Breast epithelium (tissue), 3 donors: Measurements from ENCODE around the gene SLC38A9.

Experiments
- CTCF ChIP-seq, 3 donors: fragments of 450-650 bp; IDR thresholded peaks; one replicate each; pipeline ENCODE4 v1.5.1; 2016 to 2017; ENCODE audit warnings: antibody characterized with exemption in 3 of 3, mild to moderate bottlenecking in 3 of 3, moderate library complexity in 3 of 3
- POLR2A ChIP-seq: fragments of 450-650 bp; IDR thresholded peaks from one replicate; pipeline ENCODE4 v1.6.1; 2016; ENCODE audit warnings: antibody characterized with exemption, mild to moderate bottlenecking, moderate library complexity

GRCh38 chr5:55580042-55580441 is 132.1 kb downstream of the SLC38A9 start:
- TF ChIP-seq CTCF (IDR thresholded peaks at IDR 0.05) (no peak), POLR2A (no peak)
